CD14-positive monocyte (primary cell): Measurements from ENCODE around the gene DEFB131A. TPM values are rescaled to one million over a fixed set of nuclear protein-coding genes. Genes with fewer than 3 reads are reported as not detected.
A peak's percentile ranks its signal among the peaks of the same experiment; 100 is the strongest.
"Not testable (repeated sequence)": the region's sequence is repeated elsewhere in the genome, so short reads cannot be mapped to it uniquely, and the experiment has no call there.

Experiments used
- DNase-seq, 3 donors: peaks; one replicate each; pipeline ENCODE4 v3.0.0-alpha.2; 2011 to 2022
- H2AFZ ChIP-seq: 2 replicates; pipeline ENCODE4 v1.6.0; 2012; ENCODE audit warnings: mild to moderate bottlenecking, low read depth, low read length, inconsistent platforms; ENCODE audit not compliant: insufficient read depth, poor library complexity, severe bottlenecking
- H3K27ac ChIP-seq, 2 donors: 1 replicate in 1 of 2; 2 replicates in 1 of 2; pipeline ENCODE4 v1.5.1; 2012 to 2013; ENCODE audit warnings: low read length in 2 of 2, control low read depth in 1 of 2, inconsistent platforms in 1 of 2, low read depth in 1 of 2, mild to moderate bottlenecking in 1 of 2
- H3K27me3 ChIP-seq, 2 donors: one replicate each; pipeline versions ENCODE4 v1.6.0 to v1.6.1; 2011 to 2013; ENCODE audit warnings: low read length in 2 of 2; ENCODE audit not compliant: control insufficient read depth in 2 of 2, insufficient read depth in 2 of 2
- H3K36me3 ChIP-seq, 2 donors: replicated peaks in 1 of 2; 1 replicate in 1 of 2; 2 replicates in 1 of 2; pipeline versions ENCODE4 v1.5.1 to v1.6.1; 2012 to 2013; ENCODE audit warnings: low read length in 2 of 2, control low read depth in 1 of 2, inconsistent platforms in 1 of 2, mild to moderate bottlenecking in 1 of 2; ENCODE audit not compliant: insufficient read depth in 2 of 2, control insufficient read depth in 1 of 2
- H3K4me1 ChIP-seq, 2 donors: 1 replicate in 1 of 2; 2 replicates in 1 of 2; pipeline versions ENCODE4 v1.5.1 to v1.6.1; 2012 to 2013; ENCODE audit warnings: low read length in 2 of 2, control low read depth in 1 of 2, inconsistent platforms in 1 of 2, mild to moderate bottlenecking in 1 of 2, moderate library complexity in 1 of 2; ENCODE audit not compliant: insufficient read depth in 2 of 2, control insufficient read depth in 1 of 2
- H3K4me2 ChIP-seq: replicated peaks from 2 replicates; pipeline ENCODE3; 2012; ENCODE audit warnings: low read length, moderate library complexity, mild to moderate bottlenecking; ENCODE audit not compliant: poor library complexity, severe bottlenecking; ENCODE audit errors: extremely low read depth
- H3K4me3 ChIP-seq, 3 experiments: fragments of 200-600 bp in 1 of 3; sonication (generic) in 1 of 3; replicated peaks in 1 of 3; 1 replicate in 2 of 3; 2 replicates in 1 of 3; pipeline ENCODE4 v1.5.1; 2011 to 2013; ENCODE audit warnings: low read length in 3 of 3, mild to moderate bottlenecking in 3 of 3, control low read depth in 2 of 3, low read depth in 2 of 3, inconsistent platforms in 1 of 3, moderate library complexity in 1 of 3
- H3K79me2 ChIP-seq: 2 replicates; pipeline ENCODE4 v1.6.0; 2012; ENCODE audit warnings: mild to moderate bottlenecking, control low read depth, inconsistent platforms, low read length, moderate library complexity; ENCODE audit not compliant: insufficient read depth
- H3K9ac ChIP-seq: 2 replicates; pipeline ENCODE4 v1.6.0; 2017; ENCODE audit warnings: low read length, mild to moderate bottlenecking; ENCODE audit not compliant: insufficient read depth, poor library complexity, severe bottlenecking
- H3K9me3 ChIP-seq, 2 donors: replicated peaks in 1 of 2; 1 replicate in 1 of 2; 2 replicates in 1 of 2; pipeline versions ENCODE4 v1.5.1 to v1.6.1; 2012 to 2013; ENCODE audit warnings: low read length in 2 of 2, control low read depth in 1 of 2; ENCODE audit not compliant: control insufficient read depth in 1 of 2, insufficient read depth in 1 of 2
- H4K20me1 ChIP-seq: 2 replicates; pipeline ENCODE4 v1.6.0; 2012; ENCODE audit warnings: mild to moderate bottlenecking, low read length, control low read depth, moderate library complexity; ENCODE audit not compliant: insufficient read depth
- H3K27ac Mint-ChIP-seq, 7 donors: one replicate each; pipeline ENCODE4 v1.8.0; 2020; ENCODE audit warnings: mild to moderate bottlenecking in 7 of 7, mixed read lengths in 7 of 7, moderate library complexity in 6 of 7, inconsistent platforms in 2 of 7
- H3K27me3 Mint-ChIP-seq, 3 donors: one replicate each; pipeline ENCODE4 v1.8.0; 2021 to 2022; ENCODE audit warnings: low read depth in 3 of 3, mild to moderate bottlenecking in 3 of 3, mixed read lengths in 3 of 3, moderate library complexity in 3 of 3, inconsistent platforms in 1 of 3
- H3K36me3 Mint-ChIP-seq, 2 donors: one replicate each; pipeline ENCODE4 v1.8.0; 2020; ENCODE audit warnings: mixed read lengths in 2 of 2, inconsistent platforms in 1 of 2, mild to moderate bottlenecking in 1 of 2
- H3K4me1 Mint-ChIP-seq: one replicate; pipeline ENCODE4 v1.8.0; 2020; ENCODE audit warnings: mild to moderate bottlenecking, mixed read lengths
- H3K4me3 Mint-ChIP-seq, 2 donors: one replicate each; pipeline ENCODE4 v1.8.0; 2020; ENCODE audit warnings: mild to moderate bottlenecking in 2 of 2, mixed read lengths in 2 of 2, moderate library complexity in 1 of 2
- H3K9me3 Mint-ChIP-seq, 7 donors: one replicate each; pipeline ENCODE4 v1.8.0; 2020 to 2022; ENCODE audit warnings: mixed read lengths in 7 of 7, mild to moderate bottlenecking in 6 of 7, moderate library complexity in 6 of 7, inconsistent platforms in 2 of 7
- WGBS: methylation state at CpG from one replicate; pipeline ENCODE4 v1.1.5; 2013; ENCODE audit warnings: missing lambda C conversion rate; ENCODE audit not compliant: insufficient coverage; 5-methylcytosine and 5-hydroxymethylcytosine counted together
- intact Hi-C, 2 donors: fragments of 100-400 bp; cut with micrococcal nuclease; formaldehyde crosslinking; loops; one replicate each; pipeline versions ENCODE4 v1.15.0 to v1.15.1; 2023
- polyA plus RNA-seq, 3 donors: library from polyadenylated mRNA; depleted of rRNA in 1 of 3; unstranded in 2 of 3; stranded (reverse) in 1 of 3; fragments of 300-500 nt in 2 of 3; fragments of >200 nt in 1 of 3; fragmentation: Illumina TruSeq in 2 of 3; gene quantifications; 1 replicate in 2 of 3; 2 replicates in 1 of 3; pipeline ENCODE4 v1.2.3, GENCODE V29; 2012 to 2021

DEFB131A gene
- polyA plus RNA-seq, 3 donors: not detected

DNA sequence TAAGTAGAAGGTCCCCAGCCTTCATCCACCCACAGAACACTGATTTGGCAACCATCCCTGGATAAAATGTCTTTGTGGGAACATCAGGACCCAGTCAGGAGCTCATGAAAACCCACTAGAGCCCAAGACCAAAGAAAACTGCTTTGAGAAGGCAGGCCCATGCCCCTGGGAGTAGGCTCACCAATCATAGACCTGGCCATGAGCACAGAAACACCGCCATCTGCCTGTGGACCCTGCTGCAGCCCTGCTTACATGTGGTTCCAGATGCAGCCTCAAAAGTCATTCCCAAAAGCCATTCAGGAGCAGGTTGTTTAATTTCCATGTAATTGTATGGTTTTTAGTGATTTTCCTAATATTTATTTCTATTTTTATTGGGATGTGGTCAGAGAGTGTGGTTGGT lies 10.9 kb upstream of the DEFB131A start:
- H3K4me1 ChIP-seq, H2AFZ ChIP-seq, H3K27ac ChIP-seq, H3K9ac ChIP-seq, H3K4me2 ChIP-seq, H3K9me3 ChIP-seq, H3K79me2 ChIP-seq, H3K27me3 ChIP-seq, H3K4me3 ChIP-seq, H3K9me3 Mint-ChIP-seq, H3K36me3 ChIP-seq, H3K27me3 Mint-ChIP-seq, H3K27ac Mint-ChIP-seq, H3K4me3 Mint-ChIP-seq, intact Hi-C loops, H3K4me1 Mint-ChIP-seq, DNase-seq, H4K20me1 ChIP-seq, H3K36me3 Mint-ChIP-seq: not testable (repeated sequence)
- no CpG with 5 or more reads among the region's 1 CpG for WGBS

DNA sequence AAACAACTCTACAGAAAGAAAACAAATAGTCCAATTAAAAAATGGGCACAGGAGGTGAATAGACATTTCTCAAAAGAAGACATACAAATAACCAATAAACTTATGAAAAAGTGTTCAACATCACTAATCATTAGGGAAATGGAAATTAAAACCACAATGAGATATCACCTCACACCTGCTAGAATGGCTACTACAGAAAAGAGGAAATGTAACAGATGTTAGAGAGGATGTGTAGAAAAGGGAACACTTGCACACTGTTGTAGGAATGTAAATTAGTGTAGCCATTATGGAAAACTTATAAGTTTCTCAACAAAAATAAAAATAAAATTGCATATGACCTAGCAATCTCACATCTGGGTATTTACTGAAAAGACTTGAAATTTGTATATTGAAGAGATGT lies 7.5 kb upstream of the DEFB131A start:
- H3K36me3 Mint-ChIP-seq, H3K4me1 Mint-ChIP-seq, DNase-seq, H3K4me3 Mint-ChIP-seq, H3K27ac Mint-ChIP-seq, H3K79me2 ChIP-seq, H3K4me3 ChIP-seq, H3K9me3 ChIP-seq, H3K27ac ChIP-seq, H3K4me2 ChIP-seq, H3K27me3 ChIP-seq, H3K4me1 ChIP-seq, intact Hi-C loops, H3K9me3 Mint-ChIP-seq, H3K9ac ChIP-seq, H3K27me3 Mint-ChIP-seq, H4K20me1 ChIP-seq, H2AFZ ChIP-seq, H3K36me3 ChIP-seq: not testable (repeated sequence)

DNA sequence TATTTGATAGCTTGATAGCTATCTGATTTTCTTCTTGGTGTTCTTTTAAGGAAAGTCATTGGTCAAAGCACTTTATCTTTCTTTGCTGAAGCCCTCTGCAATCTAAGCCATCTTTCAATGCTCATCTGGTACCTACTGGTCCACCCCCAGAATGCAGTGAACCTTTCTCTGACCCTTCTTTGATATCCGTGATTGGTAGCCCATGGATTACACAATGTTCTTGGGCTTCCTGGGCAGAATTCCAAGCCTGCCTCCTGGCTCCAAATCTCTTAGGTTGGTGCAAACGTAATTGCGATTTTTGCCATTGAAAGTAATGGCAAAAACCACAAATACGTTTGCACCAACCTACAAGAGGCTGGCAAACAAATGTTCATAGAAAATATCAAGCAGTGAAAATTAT lies 1.9 kb upstream of the DEFB131A start:
- H3K36me3 Mint-ChIP-seq, H3K4me2 ChIP-seq, H3K9ac ChIP-seq, H3K27ac ChIP-seq, H4K20me1 ChIP-seq, H3K4me1 Mint-ChIP-seq, intact Hi-C loops, H3K9me3 Mint-ChIP-seq, DNase-seq, H3K9me3 ChIP-seq, H3K27me3 Mint-ChIP-seq, H3K4me1 ChIP-seq, H2AFZ ChIP-seq, H3K27ac Mint-ChIP-seq, H3K36me3 ChIP-seq, H3K27me3 ChIP-seq, H3K79me2 ChIP-seq, H3K4me3 Mint-ChIP-seq, H3K4me3 ChIP-seq: not testable (repeated sequence)
- WGBS: no CpG with 5 or more reads among the region's 4 CpGs

DNA sequence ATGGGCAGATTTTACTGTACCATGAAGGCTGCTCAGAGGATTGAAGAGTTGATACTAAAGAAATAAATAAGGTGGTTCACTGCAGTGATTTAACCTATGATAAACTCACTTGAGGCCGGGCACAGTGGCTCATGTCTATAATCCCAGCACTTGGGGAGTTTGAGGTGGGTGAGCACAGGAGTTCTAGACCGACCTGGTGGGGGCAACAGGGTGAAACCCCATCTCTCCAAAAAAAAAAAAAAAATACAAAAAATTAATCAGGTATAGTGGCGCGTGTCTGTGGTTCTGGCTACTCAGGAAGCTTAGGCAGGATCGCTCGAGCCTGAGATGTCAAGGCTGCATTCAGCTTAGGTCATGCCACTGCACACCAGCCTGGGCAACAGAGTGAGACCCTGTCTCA lies 467 bp downstream of the DEFB131A start:
- H3K9me3 Mint-ChIP-seq, H3K4me3 ChIP-seq, H4K20me1 ChIP-seq, H3K4me2 ChIP-seq, intact Hi-C loops, H3K4me1 ChIP-seq, H3K27me3 Mint-ChIP-seq, H3K27ac ChIP-seq, H3K36me3 ChIP-seq, H3K27ac Mint-ChIP-seq, H3K9ac ChIP-seq, H3K9me3 ChIP-seq, H3K79me2 ChIP-seq, H3K4me1 Mint-ChIP-seq, DNase-seq, H3K36me3 Mint-ChIP-seq, H3K27me3 ChIP-seq, H3K4me3 Mint-ChIP-seq, H2AFZ ChIP-seq: not testable (repeated sequence)
- no CpG with 5 or more reads among the region's 6 CpGs for WGBS

DNA sequence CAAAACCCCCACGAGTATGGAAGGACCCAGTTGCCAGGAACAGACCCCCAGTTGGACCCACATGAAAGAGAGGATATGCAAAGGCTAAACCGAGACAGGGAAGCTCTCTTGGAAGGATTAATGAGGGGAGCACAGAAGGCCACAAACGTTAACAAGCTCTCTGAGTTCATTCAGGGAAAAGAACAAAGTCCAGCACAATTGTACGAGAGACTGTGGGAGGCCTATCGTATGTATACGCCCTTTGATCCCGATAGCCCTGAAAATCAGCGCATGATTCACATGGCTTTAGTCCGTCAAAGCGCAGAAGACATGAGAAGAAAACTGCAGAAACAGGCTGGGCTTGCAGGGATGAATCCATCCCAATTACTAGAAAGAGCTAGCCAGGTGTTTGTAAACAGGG lies 8.0 kb downstream of the DEFB131A start:
- H3K9ac ChIP-seq, H3K36me3 ChIP-seq, H3K4me2 ChIP-seq, H3K4me3 ChIP-seq, H3K27ac ChIP-seq, H3K36me3 Mint-ChIP-seq, H3K27me3 ChIP-seq, H3K79me2 ChIP-seq, H3K9me3 Mint-ChIP-seq, DNase-seq, H3K27me3 Mint-ChIP-seq, H2AFZ ChIP-seq, intact Hi-C loops, H3K9me3 ChIP-seq, H4K20me1 ChIP-seq, H3K4me1 ChIP-seq, H3K4me1 Mint-ChIP-seq, H3K4me3 Mint-ChIP-seq: not testable (repeated sequence)
- H3K27ac Mint-ChIP-seq: peak overlapping the region in 1 of 7 donors; percentile 15
- 71% methylated on average over 3 of the region's 10 CpGs for WGBS
